HG03025 (cell line): ENCODE results near the gene TMEM31.
"Not testable (repeated sequence)": the region's sequence is repeated elsewhere in the genome, so short reads cannot be mapped to it uniquely, and the experiment has no call there.

Source experiments
- ATAC-seq: cut with Tn5 transposase; IDR thresholded peaks from one replicate; pipeline ENCODE4 v1.9.1; 2021; ENCODE audit warnings: mild to moderate bottlenecking, moderate library complexity; ENCODE audit not compliant: unreplicated experiment, low FRiP score

TMEM31 gene

GRCh38 chrX:103722505-103722904 is 11.8 kb downstream of the TMEM31 start:
- no peak for ATAC-seq

- no peak for ATAC-seq
Observed at GRCh38 chrX:103726477-103726876, 15.8 kb downstream of the TMEM31 start.

GRCh38 chrX:103727115-103727514 is 16.4 kb downstream of the TMEM31 start:
- no peak for ATAC-seq

GRCh38 chrX:103729015-103729414 is 18.3 kb downstream of the TMEM31 start:
- no peak for ATAC-seq

GRCh38 chrX:103730147-103730795 is 19.6 kb downstream of the TMEM31 start:
- ATAC-seq: no peak

GRCh38 chrX:103730796-103731493 is 20.2 kb downstream of the TMEM31 start:
- no peak for ATAC-seq

- ATAC-seq: no peak
Observed at GRCh38 chrX:103733017-103733416, 22.3 kb downstream of the TMEM31 start.

- ATAC-seq: no peak
Observed at GRCh38 chrX:103734125-103734760, 23.5 kb downstream of the TMEM31 start.

GRCh38 chrX:103737696-103738095 is 27.0 kb downstream of the TMEM31 start:
- ATAC-seq: no peak

GRCh38 chrX:103739421-103739820 is 28.7 kb downstream of the TMEM31 start:
- no peak for ATAC-seq

GRCh38 chrX:103741879-103742278 is 31.2 kb downstream of the TMEM31 start:
- ATAC-seq: no peak

- ATAC-seq: no peak
Observed at GRCh38 chrX:103742339-103742738, 31.6 kb downstream of the TMEM31 start.

GRCh38 chrX:103747163-103747562 is 36.5 kb downstream of the TMEM31 start:
- ATAC-seq: no peak

- ATAC-seq: no peak
Observed at GRCh38 chrX:103754401-103754800, 43.7 kb downstream of the TMEM31 start.

- no peak for ATAC-seq
Observed at GRCh38 chrX:103756736-103757135, 46.0 kb downstream of the TMEM31 start.

- ATAC-seq: no peak
Observed at GRCh38 chrX:103758555-103758954, 47.8 kb downstream of the TMEM31 start.

- ATAC-seq: not testable (repeated sequence)
Observed at GRCh38 chrX:103763541-103763940, 52.8 kb downstream of the TMEM31 start.
